Nephron progenitor cell (in vitro differentiated cells): ENCODE measurements around the gene PTRH1.

Source experiments
- DNase-seq: peaks from one replicate; pipeline ENCODE4 v3.0.0; 2021
- H3K27ac Mint-ChIP-seq: 2 replicates; pipeline ENCODE4 v1.8.0; 2021; ENCODE audit warnings: mild to moderate bottlenecking, moderate library complexity, mixed read lengths
- H3K27me3 Mint-ChIP-seq: 2 replicates; pipeline ENCODE4 v1.8.0; 2021; ENCODE audit warnings: mild to moderate bottlenecking, low read depth, mixed read lengths; ENCODE audit not compliant: poor library complexity
- H3K36me3 Mint-ChIP-seq: 2 replicates; pipeline ENCODE4 v1.8.0; 2021; ENCODE audit warnings: low read depth, mixed read lengths
- H3K4me1 Mint-ChIP-seq: 2 replicates; pipeline ENCODE4 v1.8.0; 2021; ENCODE audit warnings: mixed read lengths
- H3K4me3 Mint-ChIP-seq: 2 replicates; pipeline ENCODE4 v1.8.0; 2021; ENCODE audit warnings: mild to moderate bottlenecking, moderate library complexity, mixed read lengths
- H3K9me3 Mint-ChIP-seq: 2 replicates; pipeline ENCODE4 v1.8.0; 2021; ENCODE audit warnings: mild to moderate bottlenecking, moderate library complexity, mixed read lengths
- TF ChIP-seq, protein P1 (sequence below): fragments of 200-600 bp; sonication (generic); IDR thresholded peaks from 2 replicates; pipeline ENCODE4 v1.5.0; 2021; ENCODE audit warnings: antibody characterized with exemption

PTRH1 gene

DNA sequence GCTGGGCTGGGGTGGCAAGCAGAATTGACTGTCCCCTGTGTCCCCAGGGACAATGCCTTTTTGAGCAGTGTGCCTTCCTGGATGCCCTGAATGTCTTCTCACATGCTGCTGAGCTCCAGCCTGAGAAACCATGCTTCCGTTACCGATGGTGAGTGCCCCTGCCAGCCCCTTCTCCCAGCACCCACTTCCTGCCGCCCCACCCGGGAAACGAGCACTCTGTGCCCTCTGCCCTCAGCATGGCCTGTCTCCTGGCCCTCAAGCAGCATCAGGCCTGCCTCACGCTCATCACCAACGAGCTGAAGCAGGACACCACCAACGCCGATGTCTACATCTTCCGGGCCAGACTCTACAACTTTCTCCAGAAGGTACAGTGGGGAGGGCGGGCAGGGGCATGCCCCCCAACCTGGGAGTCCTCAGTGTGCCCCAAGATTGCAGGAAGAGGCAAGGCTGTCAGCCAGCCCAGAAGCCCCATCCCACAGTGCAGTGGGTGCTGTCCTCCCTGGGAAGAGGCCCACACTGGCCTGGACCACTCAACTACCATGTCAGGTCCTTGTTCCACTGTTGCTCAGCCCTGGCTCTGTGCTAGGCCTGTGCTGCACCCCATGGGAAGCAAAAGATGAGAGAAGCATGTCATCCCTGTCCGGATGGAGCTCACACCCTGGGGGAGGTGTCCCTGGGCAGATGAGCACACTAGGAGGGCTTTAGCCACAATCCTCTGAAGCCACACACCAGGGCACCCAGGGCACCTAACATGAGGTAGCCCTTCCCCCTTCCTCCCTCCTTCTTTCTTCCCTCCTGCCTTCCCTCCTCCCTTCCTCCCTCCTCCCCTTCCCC is 4.8 kb upstream of the PTRH1 start:
- H3K36me3 Mint-ChIP-seq: no peaks in the 10 kb centered on the region
- TF ChIP-seq, protein P1, sequence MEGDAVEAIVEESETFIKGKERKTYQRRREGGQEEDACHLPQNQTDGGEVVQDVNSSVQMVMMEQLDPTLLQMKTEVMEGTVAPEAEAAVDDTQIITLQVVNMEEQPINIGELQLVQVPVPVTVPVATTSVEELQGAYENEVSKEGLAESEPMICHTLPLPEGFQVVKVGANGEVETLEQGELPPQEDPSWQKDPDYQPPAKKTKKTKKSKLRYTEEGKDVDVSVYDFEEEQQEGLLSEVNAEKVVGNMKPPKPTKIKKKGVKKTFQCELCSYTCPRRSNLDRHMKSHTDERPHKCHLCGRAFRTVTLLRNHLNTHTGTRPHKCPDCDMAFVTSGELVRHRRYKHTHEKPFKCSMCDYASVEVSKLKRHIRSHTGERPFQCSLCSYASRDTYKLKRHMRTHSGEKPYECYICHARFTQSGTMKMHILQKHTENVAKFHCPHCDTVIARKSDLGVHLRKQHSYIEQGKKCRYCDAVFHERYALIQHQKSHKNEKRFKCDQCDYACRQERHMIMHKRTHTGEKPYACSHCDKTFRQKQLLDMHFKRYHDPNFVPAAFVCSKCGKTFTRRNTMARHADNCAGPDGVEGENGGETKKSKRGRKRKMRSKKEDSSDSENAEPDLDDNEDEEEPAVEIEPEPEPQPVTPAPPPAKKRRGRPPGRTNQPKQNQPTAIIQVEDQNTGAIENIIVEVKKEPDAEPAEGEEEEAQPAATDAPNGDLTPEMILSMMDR: no peak
- DNase-seq: no peak
- no peaks in the 10 kb centered on the region for H3K9me3 Mint-ChIP-seq
- H3K4me3 Mint-ChIP-seq: no peak overlapping the region
- no peak overlapping the region for H3K27ac Mint-ChIP-seq
- peaks cover 32% of the 10 kb centered on the region for H3K27me3 Mint-ChIP-seq
- peaks cover 26% of the 10 kb centered on the region for H3K4me1 Mint-ChIP-seq

DNA sequence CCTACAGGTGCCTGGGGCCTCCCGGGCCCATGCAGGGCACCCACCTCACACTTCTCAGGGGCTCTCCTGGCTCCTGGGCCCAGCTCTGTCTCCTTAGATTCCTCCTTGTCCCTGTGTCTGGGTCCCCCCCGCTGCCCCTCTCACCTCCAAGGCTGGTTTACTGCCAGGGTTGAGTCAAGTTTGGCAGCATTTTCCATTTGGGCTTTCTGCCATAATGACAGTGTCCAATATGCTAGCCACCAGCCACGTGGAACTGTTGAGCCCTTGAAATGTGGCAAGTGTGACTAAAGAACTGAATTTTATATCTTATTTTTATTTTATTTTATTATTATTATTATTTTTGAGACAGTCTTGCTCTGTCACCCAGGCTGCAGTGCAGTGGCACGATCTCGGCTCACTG is 2.3 kb upstream of the PTRH1 start:
- Mint-ChIP-seq H3K4me1 (peaks cover 19% of the 10 kb centered on the region), H3K9me3 (no peaks in the 10 kb centered on the region), H3K4me3 (no peak overlapping the region), H3K36me3 (no peaks in the 10 kb centered on the region), H3K27me3 (peaks cover 48% of the 10 kb centered on the region), H3K27ac (no peak overlapping the region)
- TF ChIP-seq, protein P1: no peak
- DNase-seq: no peak

DNA sequence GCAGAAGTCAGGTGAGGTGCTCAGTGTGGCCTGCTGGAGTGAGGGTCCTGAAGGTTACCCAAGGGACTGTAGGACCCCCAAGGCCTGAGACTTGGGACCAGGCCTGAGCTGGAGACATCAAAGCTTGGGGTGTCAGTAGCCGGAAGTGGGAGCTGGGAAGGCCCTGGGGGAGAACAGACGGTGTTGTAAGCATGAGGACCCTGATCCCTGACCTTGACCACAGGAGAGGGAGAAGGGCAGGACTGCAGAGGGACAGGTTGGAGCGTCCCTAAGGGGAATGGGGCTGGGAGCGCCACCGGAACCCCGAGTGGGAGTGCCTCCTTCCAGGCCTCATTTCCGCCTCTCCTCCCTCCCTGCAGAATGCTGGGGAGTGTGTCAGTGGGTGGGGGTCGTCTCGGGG is 949 bp upstream of the PTRH1 start:
- Mint-ChIP-seq H3K4me1 (peaks cover 22% of the 10 kb centered on the region), H3K9me3 (no peaks in the 10 kb centered on the region), H3K27me3 (peaks cover 42% of the 10 kb centered on the region), H3K27ac (no peak overlapping the region), H3K36me3 (no peaks in the 10 kb centered on the region), H3K4me3 (peak overlapping the region; percentile 96)
- TF ChIP-seq, protein P1: no peak
- no peak for DNase-seq

DNA sequence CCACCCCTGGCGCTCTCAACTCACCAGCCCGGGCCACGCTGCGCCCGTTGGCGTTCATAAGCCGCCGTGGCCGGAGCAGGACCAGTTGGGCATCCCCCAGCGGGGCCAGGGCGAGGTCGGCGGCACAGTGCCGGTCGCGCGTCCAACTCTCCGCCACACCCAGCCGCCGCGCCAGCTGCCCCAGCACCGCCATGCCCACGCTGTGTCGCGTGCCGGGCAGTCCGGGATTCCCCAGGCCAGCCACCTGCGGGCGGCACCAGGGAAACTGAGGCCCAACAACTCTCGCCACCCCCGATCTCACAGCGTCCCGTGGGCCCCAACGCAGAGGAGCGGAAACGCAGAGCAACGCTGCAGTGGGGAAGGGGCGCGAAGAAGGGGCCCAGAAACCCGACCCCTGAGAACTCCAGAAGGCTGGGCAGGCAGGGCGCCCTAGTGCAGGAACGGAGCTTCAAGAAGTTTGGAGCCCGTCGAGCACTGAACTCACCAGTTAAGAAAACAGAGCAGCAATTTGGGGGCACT is 453 bp downstream of the PTRH1 start:
- H3K9me3 Mint-ChIP-seq: no peaks in the 10 kb centered on the region
- no peak overlapping the region for H3K27ac Mint-ChIP-seq
- peaks cover 33% of the 10 kb centered on the region for H3K4me1 Mint-ChIP-seq
- H3K4me3 Mint-ChIP-seq: peak overlapping the region; percentile 96
- peak; percentile 55 for DNase-seq
- H3K36me3 Mint-ChIP-seq: no peaks in the 10 kb centered on the region
- H3K27me3 Mint-ChIP-seq: peaks cover 42% of the 10 kb centered on the region
- TF ChIP-seq, protein P1: no peak

DNA sequence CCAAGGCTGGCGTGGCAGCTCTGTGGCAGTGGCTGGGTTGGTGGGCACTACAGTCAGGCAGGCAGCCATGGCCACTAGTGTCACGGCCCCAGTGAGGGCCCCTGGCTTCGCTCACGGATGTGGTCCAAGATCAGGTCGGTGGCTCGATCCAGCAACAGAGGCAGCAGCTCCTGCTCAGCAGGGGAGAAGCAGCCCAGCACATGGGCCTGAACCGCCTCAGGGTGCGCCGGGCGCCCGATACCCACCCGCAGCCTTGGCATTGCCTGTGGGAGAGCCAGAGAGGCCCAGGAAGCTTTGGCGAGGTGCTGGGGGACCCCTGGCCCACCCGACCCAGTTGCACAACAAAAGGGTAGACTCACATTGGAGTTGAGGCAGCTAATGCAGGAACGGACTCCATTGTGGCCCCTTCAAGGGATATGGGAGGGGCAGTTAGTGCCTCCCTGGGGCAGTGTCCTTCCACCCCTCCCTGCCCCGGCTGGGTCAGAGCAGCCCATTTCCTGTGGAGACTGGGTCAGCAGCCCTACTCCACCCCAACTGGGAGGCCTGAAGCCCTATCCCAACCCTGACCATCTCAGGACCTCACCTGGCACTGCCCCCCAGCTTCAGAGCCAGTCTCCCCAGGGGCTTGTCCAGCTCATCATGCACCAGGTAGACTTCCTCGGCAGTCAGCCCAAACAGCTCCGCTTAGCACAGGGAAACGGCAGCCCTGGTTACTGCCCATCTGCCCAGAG is 1.3 kb downstream of the PTRH1 start:
- no peak overlapping the region for H3K27ac Mint-ChIP-seq
- DNase-seq: no peak
- H3K9me3 Mint-ChIP-seq: no peaks in the 10 kb centered on the region
- peak overlapping the region; percentile 78 for H3K4me3 Mint-ChIP-seq
- H3K27me3 Mint-ChIP-seq: peaks cover 44% of the 10 kb centered on the region
- H3K4me1 Mint-ChIP-seq: peaks cover 32% of the 10 kb centered on the region
- TF ChIP-seq, protein P1: no peak
- H3K36me3 Mint-ChIP-seq: no peaks in the 10 kb centered on the region
